ENCODE results near the gene FOXM1. TPM values are rescaled to one million over a fixed set of nuclear protein-coding genes. Genes with fewer than 3 reads are reported as not detected.

The FOXM1 gene
- total and polyA plus RNA-seq, 10 of the 15 experiments (the other 5 are each of a cell fraction or from before 2014, with no cell fraction given), result 15.1 to 63.2 (median 34.2) TPM

DNA sequence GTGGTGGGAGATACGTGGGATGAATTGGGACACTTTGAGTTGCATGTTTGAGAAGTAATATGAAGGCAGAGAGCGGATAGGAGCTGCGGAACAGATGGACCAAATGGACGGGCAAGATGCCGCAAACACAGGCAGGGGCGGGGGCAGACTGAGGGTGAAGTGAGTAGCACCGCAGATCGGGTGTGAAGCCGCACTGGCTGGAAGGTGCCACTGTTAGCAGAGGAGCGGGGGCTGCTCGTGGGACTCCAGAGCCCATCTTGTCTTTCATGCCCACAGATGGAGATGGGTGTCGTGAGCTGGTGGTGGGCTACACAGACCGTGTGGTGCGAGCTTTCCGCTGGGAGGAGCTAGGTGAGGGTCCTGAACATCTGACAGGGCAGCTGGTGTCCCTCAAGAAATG lies 57.2 kb downstream of the FOXM1 start:
- Histone ChIP-seq H3K27ac (ENCODE audit: control insufficient read depth, insufficient read depth) (no peak overlapping the region), H3K9me3 (replicated peaks; ENCODE audit: control insufficient read depth, insufficient read depth, low read length) (no peaks in the 10 kb centered on the region), H3K36me3 (ENCODE audit: control insufficient read depth in 2 of 2, insufficient read depth in 2 of 2, low read length in 1 of 2) (peaks cover 3 to 16% of the 10 kb centered on the region in 2 experiments), H3K4me1 (ENCODE audit: control insufficient read depth, insufficient read depth, low read length) (no peaks in the 10 kb centered on the region), H4K20me1 (ENCODE audit: control insufficient read depth, insufficient read depth) (no peaks in the 10 kb centered on the region), H2AFZ (ENCODE audit: control insufficient read depth, low read depth, low read length) (no peak overlapping the region), H3K4me3 (no peak overlapping the region), H3K27me3 (replicated peaks in 1 of 2; ENCODE audit: control insufficient read depth in 2 of 2, insufficient read depth in 2 of 2, low read length in 1 of 2) (no peaks in the 10 kb centered on the region), H3K9ac (ENCODE audit: control insufficient read depth, insufficient read depth, low read length) (no peak overlapping the region), H3K79me2 (ENCODE audit: control insufficient read depth, insufficient read depth, low read length) (no peaks in the 10 kb centered on the region), H3K4me2 (ENCODE audit: control insufficient read depth, insufficient read depth) (no peak overlapping the region)
- intact Hi-C loops (cut with micrococcal nuclease; ENCODE audit: unreplicated experiment) (no loop called here), in situ Hi-C loops (cut with MboI) (no loop called here)
- SMC1A ChIA-PET (ENCODE audit: uncharacterized antibody, unreplicated experiment), result no interaction called here
- ATAC-seq, result no peak
- CTCF ChIA-PET, result interaction anchor here (0.6 to 0.8 kb wide), 3 partner anchors 23 to 1218 kb away, joined by 3 to 4 read pairs (median 3); no protein-coding TSS in a partner anchor
- RAD21 ChIA-PET (ENCODE audit: unreplicated experiment), result no interaction called here
- no peak for DNase-seq (ENCODE audit: low read depth, low spot score)
- no peak for FAIRE-seq
- 98% methylated on average over 15 of the region's 15 CpGs for WGBS (ENCODE audit: insufficient coverage, insufficient replicate concordance, low lambda C conversion rate, missing lambda C conversion rate)
- BruUV-seq (replicated peaks), result no TSS peak
- POLR2A ChIA-PET, result no interaction called here
- TF ChIP-seq, protein P1, sequence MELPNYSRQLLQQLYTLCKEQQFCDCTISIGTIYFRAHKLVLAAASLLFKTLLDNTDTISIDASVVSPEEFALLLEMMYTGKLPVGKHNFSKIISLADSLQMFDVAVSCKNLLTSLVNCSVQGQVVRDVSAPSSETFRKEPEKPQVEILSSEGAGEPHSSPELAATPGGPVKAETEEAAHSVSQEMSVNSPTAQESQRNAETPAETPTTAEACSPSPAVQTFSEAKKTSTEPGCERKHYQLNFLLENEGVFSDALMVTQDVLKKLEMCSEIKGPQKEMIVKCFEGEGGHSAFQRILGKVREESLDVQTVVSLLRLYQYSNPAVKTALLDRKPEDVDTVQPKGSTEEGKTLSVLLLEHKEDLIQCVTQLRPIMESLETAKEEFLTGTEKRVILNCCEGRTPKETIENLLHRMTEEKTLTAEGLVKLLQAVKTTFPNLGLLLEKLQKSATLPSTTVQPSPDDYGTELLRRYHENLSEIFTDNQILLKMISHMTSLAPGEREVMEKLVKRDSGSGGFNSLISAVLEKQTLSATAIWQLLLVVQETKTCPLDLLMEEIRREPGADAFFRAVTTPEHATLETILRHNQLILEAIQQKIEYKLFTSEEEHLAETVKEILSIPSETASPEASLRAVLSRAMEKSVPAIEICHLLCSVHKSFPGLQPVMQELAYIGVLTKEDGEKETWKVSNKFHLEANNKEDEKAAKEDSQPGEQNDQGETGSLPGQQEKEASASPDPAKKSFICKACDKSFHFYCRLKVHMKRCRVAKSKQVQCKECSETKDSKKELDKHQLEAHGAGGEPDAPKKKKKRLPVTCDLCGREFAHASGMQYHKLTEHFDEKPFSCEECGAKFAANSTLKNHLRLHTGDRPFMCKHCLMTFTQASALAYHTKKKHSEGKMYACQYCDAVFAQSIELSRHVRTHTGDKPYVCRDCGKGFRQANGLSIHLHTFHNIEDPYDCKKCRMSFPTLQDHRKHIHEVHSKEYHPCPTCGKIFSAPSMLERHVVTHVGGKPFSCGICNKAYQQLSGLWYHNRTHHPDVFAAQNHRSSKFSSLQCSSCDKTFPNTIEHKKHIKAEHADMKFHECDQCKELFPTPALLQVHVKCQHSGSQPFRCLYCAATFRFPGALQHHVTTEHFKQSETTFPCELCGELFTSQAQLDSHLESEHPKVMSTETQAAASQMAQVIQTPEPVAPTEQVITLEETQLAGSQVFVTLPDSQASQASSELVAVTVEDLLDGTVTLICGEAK (IDR thresholded peaks at IDR 0.05; ENCODE audit: borderline replicate concordance), result no peak
- TF ChIP-seq MYC (IDR thresholded peaks at IDR 0.05; ENCODE audit: insufficient read depth, insufficient read length, insufficient replicate concordance, low read length, severe bottlenecking) (no peak), RBBP5 (conservative IDR thresholded peaks at IDR 0.05) (no peak), USF1 (IDR thresholded peaks at IDR 0.05; ENCODE audit: borderline replicate concordance, extremely low read length, insufficient read depth, low read depth, low read length) (no peak), FOS (IDR thresholded peaks at IDR 0.05; ENCODE audit: borderline replicate concordance, extremely low read depth, insufficient read length) (no peak), HDAC6 (IDR thresholded peaks at IDR 0.05; ENCODE audit: unreplicated experiment) (no peak), CHD1 (IDR thresholded peaks at IDR 0.05; ENCODE audit: low read depth, low read length) (no peak), FOXM1 (IDR thresholded peaks at IDR 0.05; ENCODE audit: low read depth, low read length) (no peak), CREM (IDR thresholded peaks at IDR 0.05; ENCODE audit: low read depth) (no peak)
- TF ChIP-seq, protein P2, sequence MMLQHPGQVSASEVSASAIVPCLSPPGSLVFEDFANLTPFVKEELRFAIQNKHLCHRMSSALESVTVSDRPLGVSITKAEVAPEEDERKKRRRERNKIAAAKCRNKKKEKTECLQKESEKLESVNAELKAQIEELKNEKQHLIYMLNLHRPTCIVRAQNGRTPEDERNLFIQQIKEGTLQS (IDR thresholded peaks at IDR 0.05; ENCODE audit: borderline replicate concordance, extremely low read depth, low read depth, low read length), result no peak
- TF ChIP-seq, protein P3, sequence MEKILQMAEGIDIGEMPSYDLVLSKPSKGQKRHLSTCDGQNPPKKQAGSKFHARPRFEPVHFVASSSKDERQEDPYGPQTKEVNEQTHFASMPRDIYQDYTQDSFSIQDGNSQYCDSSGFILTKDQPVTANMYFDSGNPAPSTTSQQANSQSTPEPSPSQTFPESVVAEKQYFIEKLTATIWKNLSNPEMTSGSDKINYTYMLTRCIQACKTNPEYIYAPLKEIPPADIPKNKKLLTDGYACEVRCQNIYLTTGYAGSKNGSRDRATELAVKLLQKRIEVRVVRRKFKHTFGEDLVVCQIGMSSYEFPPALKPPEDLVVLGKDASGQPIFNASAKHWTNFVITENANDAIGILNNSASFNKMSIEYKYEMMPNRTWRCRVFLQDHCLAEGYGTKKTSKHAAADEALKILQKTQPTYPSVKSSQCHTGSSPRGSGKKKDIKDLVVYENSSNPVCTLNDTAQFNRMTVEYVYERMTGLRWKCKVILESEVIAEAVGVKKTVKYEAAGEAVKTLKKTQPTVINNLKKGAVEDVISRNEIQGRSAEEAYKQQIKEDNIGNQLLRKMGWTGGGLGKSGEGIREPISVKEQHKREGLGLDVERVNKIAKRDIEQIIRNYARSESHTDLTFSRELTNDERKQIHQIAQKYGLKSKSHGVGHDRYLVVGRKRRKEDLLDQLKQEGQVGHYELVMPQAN (conservative IDR thresholded peaks at IDR 0.05), result no peak

Measured in GM12878 (cell line).